ENCODE measurements around the gene HTR2C.
"Not testable (repeated sequence)": the region's sequence is repeated elsewhere in the genome, so short reads cannot be mapped to it uniquely, and the experiment has no call there.

HTR2C gene

DNA sequence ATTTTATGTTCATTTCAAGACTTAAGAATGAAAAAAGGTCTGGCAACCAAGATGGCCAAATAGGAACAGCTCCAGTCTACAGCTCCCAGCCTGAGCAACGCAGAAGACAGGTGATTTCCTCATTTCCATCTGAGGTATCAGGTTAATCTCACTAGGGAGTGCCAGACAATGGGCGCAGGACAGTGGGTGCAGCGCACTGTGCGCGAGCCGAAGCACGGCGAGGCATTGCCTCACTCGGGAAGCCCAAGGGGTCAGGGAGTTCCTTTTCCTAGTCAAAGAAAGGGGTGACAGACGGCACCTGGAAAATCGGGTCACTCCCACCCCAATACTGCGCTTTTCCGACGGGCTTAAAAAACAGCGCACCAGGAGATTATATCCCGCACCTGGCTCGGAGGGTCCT, 116.6 kb downstream of the HTR2C start:
- DNase-seq; in situ Hi-C loops (cut with MboI; ENCODE audit: low pct_unique_long_range_greater_than_20kb, low sequenced_read_pairs): not testable (repeated sequence)

GRCh38 chrX:114709406-114709805, 125.5 kb downstream of the HTR2C start:
- in situ Hi-C loops (cut with MboI; ENCODE audit: low pct_unique_long_range_greater_than_20kb, low sequenced_read_pairs), result no loop called here

GRCh38 chrX:114710571-114710970, 126.7 kb downstream of the HTR2C start:
- DNase-seq, result no peak
- in situ Hi-C loops (cut with MboI; ENCODE audit: low pct_unique_long_range_greater_than_20kb, low sequenced_read_pairs), result no loop called here

More at GRCh38 chrX:114709406-114709805, 125.5 kb downstream of the HTR2C start:
- DNase-seq, result no peak

GRCh38 chrX:114712466-114712865, 128.6 kb downstream of the HTR2C start:
- in situ Hi-C loops (cut with MboI; ENCODE audit: low pct_unique_long_range_greater_than_20kb, low sequenced_read_pairs), result no loop called here
- DNase-seq, result no peak

DNA sequence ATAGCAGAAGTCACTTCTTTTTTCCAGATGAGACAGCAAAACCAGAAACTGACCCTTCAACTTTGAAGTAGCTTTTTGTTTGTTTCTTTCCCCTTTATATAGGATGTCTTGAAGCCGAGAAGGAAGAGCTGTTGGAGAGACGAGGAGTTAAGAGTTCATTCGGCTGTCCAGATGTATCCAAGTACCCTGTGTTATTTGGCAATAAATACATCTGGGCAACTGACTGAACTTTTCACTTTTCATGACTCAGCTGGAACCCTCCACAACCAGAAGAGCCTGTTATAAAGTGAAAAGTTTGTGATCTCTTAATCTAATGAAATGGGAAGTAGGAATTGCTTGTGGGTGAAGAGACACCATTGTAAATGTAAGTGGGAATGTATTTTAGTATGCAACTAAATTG, 131.2 kb downstream of the HTR2C start:
- in situ Hi-C loops (cut with MboI; ENCODE audit: low pct_unique_long_range_greater_than_20kb, low sequenced_read_pairs), result no loop called here
- no peak for DNase-seq

GRCh38 chrX:114717921-114718320, 134.0 kb downstream of the HTR2C start:
- peak; percentile 40 for DNase-seq
- in situ Hi-C loops (cut with MboI; ENCODE audit: low pct_unique_long_range_greater_than_20kb, low sequenced_read_pairs), result no loop called here

- no peak for DNase-seq
- in situ Hi-C loops (cut with MboI; ENCODE audit: low pct_unique_long_range_greater_than_20kb, low sequenced_read_pairs), result no loop called here
Observed at GRCh38 chrX:114766541-114766940, 182.7 kb downstream of the HTR2C start.

- in situ Hi-C loops (cut with MboI; ENCODE audit: low pct_unique_long_range_greater_than_20kb, low sequenced_read_pairs), result no loop called here
- DNase-seq, result no peak
Observed at GRCh38 chrX:114774691-114775090, 190.8 kb downstream of the HTR2C start.

- in situ Hi-C loops (cut with MboI; ENCODE audit: low pct_unique_long_range_greater_than_20kb, low sequenced_read_pairs), result no loop called here
- DNase-seq, result no peak
Observed at GRCh38 chrX:114782925-114783324, 199.0 kb downstream of the HTR2C start.

- DNase-seq, result no peak
- in situ Hi-C loops (cut with MboI; ENCODE audit: low pct_unique_long_range_greater_than_20kb, low sequenced_read_pairs), result no loop called here
Observed at GRCh38 chrX:114787061-114787460, 203.2 kb downstream of the HTR2C start.

DNA sequence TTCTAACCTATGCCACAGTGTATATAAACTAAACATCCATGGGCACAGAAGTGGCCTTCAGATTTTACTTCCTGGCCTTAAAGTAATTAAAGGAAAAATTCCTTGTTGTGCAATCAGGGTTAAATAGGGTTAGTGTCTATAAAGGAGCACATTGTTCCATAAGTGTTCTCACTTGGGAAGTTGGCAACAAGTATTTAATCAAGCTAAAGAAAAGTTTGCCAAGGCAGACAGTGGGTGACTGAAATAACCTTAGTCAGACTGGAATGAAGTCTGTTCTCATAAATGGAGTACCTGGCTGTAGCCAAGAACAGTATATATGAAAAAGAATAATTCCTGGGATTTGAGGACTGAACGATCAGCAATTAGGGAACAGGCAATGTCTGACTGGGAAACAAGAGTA, 213.6 kb downstream of the HTR2C start:
- DNase-seq, result no peak
- in situ Hi-C loops (cut with MboI; ENCODE audit: low pct_unique_long_range_greater_than_20kb, low sequenced_read_pairs), result no loop called here

- DNase-seq, result no peak
- in situ Hi-C loops (cut with MboI; ENCODE audit: low pct_unique_long_range_greater_than_20kb, low sequenced_read_pairs), result no loop called here
Observed at GRCh38 chrX:114798907-114799306, 215.0 kb downstream of the HTR2C start.

DNA sequence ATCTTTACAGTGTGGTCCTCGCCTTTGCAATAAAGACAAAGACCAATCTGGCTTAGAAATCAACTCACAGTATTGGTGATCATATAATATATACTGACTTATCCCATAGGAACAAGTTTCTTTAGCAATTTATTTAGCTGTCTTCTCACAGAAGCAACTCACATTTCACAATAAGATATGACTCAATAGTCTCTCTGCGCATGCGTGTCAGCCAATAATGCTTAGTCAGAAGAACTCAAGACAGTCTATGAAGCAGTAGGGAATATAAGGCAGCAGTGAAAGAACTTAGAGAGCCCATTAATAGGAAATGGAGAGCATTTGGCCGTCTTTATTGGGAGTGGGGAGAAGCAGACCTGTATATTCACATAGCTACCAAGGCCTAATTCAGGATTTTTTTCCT, 216.8 kb downstream of the HTR2C start:
- no peak for DNase-seq

DNA sequence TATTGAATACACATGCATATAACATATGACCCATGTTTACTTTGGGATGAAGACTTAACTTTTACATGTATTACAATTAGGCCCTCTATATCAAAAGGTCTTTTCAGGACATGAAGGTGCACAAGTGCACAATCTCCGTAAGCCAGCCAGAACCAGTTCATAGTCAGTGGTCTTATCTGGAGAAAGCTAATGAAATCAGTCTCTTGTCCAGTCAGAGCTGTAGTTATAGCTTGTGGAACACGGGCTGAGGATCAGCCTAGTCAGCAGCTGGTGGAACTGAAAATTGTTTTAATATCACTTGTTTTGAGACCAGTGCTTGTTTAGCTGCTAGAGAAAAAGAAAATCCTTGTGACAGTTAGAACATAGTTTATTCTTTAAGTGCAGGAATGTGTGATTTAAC, 235.6 kb downstream of the HTR2C start:
- no peak for DNase-seq
- in situ Hi-C loops (cut with MboI; ENCODE audit: low pct_unique_long_range_greater_than_20kb, low sequenced_read_pairs), result no loop called here

More for the DNA sequence above, 216.8 kb downstream of the HTR2C start:
- in situ Hi-C loops (cut with MboI; ENCODE audit: low pct_unique_long_range_greater_than_20kb, low sequenced_read_pairs), result no loop called here

- in situ Hi-C loops (cut with MboI; ENCODE audit: low pct_unique_long_range_greater_than_20kb, low sequenced_read_pairs), result no loop called here
- no peak for DNase-seq
Observed at GRCh38 chrX:114841051-114841450, 257.2 kb downstream of the HTR2C start.

DNA sequence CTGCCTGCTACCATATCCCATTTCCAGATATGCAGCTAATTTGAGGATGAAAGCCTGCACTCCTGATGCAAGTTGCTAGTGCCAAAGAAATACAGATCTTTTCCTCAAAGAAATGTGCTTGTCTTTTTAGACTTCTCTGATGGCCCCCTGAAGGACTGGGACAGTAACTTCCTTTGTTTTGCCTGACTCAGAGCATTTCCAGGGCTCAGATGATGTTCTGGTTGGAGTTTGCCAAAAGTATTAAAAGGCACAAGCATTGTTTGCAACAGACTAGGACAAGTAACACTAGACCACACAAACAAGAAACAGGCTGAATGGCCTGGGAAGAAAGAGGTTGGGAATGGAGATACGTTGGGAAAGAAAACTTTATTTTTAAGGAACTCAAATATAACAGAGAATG, 258.3 kb downstream of the HTR2C start:
- in situ Hi-C loops (cut with MboI; ENCODE audit: low pct_unique_long_range_greater_than_20kb, low sequenced_read_pairs), result no loop called here
- no peak for DNase-seq

GRCh38 chrX:114889481-114889880, 305.6 kb downstream of the HTR2C start:
- DNase-seq, result no peak
- in situ Hi-C loops (cut with MboI; ENCODE audit: low pct_unique_long_range_greater_than_20kb, low sequenced_read_pairs), result no loop called here

GRCh38 chrX:114903618-114904017, 319.7 kb downstream of the HTR2C start:
- DNase-seq, result no peak
- in situ Hi-C loops (cut with MboI; ENCODE audit: low pct_unique_long_range_greater_than_20kb, low sequenced_read_pairs), result no loop called here

GRCh38 chrX:114905251-114905650, 321.4 kb downstream of the HTR2C start:
- in situ Hi-C loops (cut with MboI; ENCODE audit: low pct_unique_long_range_greater_than_20kb, low sequenced_read_pairs), result no loop called here
- no peak for DNase-seq

DNA sequence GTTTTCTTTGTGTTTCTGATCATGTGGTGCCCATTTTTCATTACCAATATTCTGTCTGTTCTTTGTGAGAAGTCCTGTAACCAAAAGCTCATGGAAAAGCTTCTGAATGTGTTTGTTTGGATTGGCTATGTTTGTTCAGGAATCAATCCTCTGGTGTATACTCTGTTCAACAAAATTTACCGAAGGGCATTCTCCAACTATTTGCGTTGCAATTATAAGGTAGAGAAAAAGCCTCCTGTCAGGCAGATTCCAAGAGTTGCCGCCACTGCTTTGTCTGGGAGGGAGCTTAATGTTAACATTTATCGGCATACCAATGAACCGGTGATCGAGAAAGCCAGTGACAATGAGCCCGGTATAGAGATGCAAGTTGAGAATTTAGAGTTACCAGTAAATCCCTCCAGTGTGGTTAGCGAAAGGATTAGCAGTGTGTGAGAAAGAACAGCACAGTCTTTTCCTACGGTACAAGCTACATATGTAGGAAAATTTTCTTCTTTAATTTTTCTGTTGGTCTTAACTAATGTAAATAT, 323.2 kb downstream of the HTR2C start:
- DNase-seq, result no peak
- in situ Hi-C loops (cut with MboI; ENCODE audit: low pct_unique_long_range_greater_than_20kb, low sequenced_read_pairs), result no loop called here

DNA sequence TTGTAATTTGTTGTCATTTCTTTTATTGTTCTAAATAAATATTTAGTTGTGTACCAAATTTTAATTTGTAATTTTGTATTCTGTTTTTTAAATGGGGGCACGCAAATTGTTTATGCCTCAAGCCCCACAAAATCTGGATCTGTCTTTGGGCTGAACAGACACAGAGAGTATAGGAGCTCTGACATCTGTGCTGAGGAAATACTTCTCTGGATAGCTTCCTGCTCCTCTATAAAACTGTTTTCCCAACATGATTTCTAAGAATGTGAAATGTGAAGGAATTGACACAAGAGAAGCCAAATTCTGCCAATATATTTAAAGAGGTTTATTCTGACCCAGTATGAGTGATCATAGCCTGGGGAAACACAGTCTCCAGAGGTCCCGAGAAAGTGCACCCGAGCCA, 340.5 kb downstream of the HTR2C start:
- in situ Hi-C loops (cut with MboI; ENCODE audit: low pct_unique_long_range_greater_than_20kb, low sequenced_read_pairs), result no loop called here
- no peak for DNase-seq

DNA sequence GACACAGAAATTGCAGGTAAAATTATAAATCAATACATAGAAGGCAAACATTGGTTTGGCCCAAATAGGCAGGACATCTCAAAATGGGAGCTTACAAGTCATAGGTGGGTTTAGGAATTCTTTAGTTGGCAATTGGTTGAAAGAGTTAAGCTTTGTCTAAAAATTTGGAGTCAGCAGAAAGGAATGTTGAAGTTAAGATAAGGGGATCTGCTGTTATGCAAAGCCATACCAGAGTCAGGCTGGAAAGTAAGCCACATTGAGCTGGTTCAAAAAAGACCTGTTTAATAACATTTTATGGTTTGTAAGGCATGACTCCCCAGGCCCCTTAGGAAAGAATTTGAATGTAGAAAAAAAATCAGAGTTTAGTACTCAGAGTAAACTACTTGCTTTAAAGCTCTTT, 341.0 kb downstream of the HTR2C start:
- DNase-seq, result no peak
- in situ Hi-C loops (cut with MboI; ENCODE audit: low pct_unique_long_range_greater_than_20kb, low sequenced_read_pairs), result no loop called here

Data from KBM-7 (cell line).